K562 (cell line): ENCODE results near the gene ASCC2. TPM values are rescaled to one million over a fixed set of nuclear protein-coding genes. Genes with fewer than 3 reads are reported as not detected.
"Not testable (repeated sequence)": the region's sequence is repeated elsewhere in the genome, so short reads cannot be mapped to it uniquely, and the experiment has no call there.

Experiments used
- ATAC-seq: fragments of 200-7000 bp; cut with Tn5 transposase; 3 replicates; pipeline ENCODE4 v1.9.1; 2020; ENCODE audit warnings: moderate library complexity
- BruUV-seq: library from RNA; stranded (reverse); fragments of 400-500 nt; replicated peaks from 2 replicates; lab custom pipeline; 2021; lab: Mats Ljungman, UMichigan
- CTCF ChIA-PET: fragments of 300-600 bp; formaldehyde crosslinking; extraction: SDS; loops from one replicate; lab custom pipeline; 2021; ENCODE audit warnings: low intra/inter-chr PET ratio; lab: Yijun Ruan, JAX
- POLR2A ChIA-PET: fragments of 300-600, 350-650 bp; sonication (Branson Sonifier 250); formaldehyde crosslinking; extraction: SDS; loops from one replicate; lab custom pipeline; 2021; ENCODE audit warnings: antibody characterized with exemption, inconsistent platforms; lab: Yijun Ruan, JAX
- DNase-seq, 4 experiments: peaks; one replicate each; pipeline versions ENCODE4 v3.0.0 to v3.0.0-alpha.2; 2011 to 2018; ENCODE audit warnings: low spot score in 3 of 4, mixed read lengths in 3 of 4; ENCODE audit errors: extremely low read depth in 1 of 4
- FAIRE-seq: peaks from 2 replicates; lab custom pipeline; 2011; peaks lifted over from hg19 to GRCh38; lab: Jason Lieb, UNC
- H2AFZ ChIP-seq: 2 replicates; pipeline ENCODE4 v1.6.0; 2011; ENCODE audit warnings: low read depth, low read length, control low read depth, inconsistent platforms
- H3K27ac ChIP-seq: fragments of 200-600 bp; 3 replicates; pipeline ENCODE4 v1.8.0; 2011; ENCODE audit warnings: low read depth, mild to moderate bottlenecking, control low read depth, inconsistent platforms, low read length, moderate library complexity, mixed read lengths; ENCODE audit errors: extremely low read depth
- H3K27me3 ChIP-seq, 2 experiments: fragments of 300-600 bp in 1 of 2; 2 replicates in 1 of 2; 3 replicates in 1 of 2; pipeline versions ENCODE4 v1.6.0 to v1.8.0; 2011; ENCODE audit warnings: inconsistent platforms in 2 of 2, low read length in 2 of 2, mild to moderate bottlenecking in 1 of 2, mixed read lengths in 1 of 2, moderate library complexity in 1 of 2; ENCODE audit not compliant: control insufficient read depth in 2 of 2, insufficient read depth in 2 of 2
- H3K36me3 ChIP-seq: fragments of 300-600 bp; 3 replicates; pipeline ENCODE4 v1.8.0; 2011; ENCODE audit warnings: mild to moderate bottlenecking, low read length, inconsistent platforms; ENCODE audit not compliant: control insufficient read depth, insufficient read depth
- H3K4me1 ChIP-seq, 2 experiments: fragments of 200-600 bp in 1 of 2; replicated peaks in 1 of 2; 2 replicates in 1 of 2; 3 replicates in 1 of 2; pipeline versions ENCODE4 v1.5.1 to v1.8.0; 2011; ENCODE audit warnings: inconsistent platforms in 2 of 2, low read length in 2 of 2, mild to moderate bottlenecking in 1 of 2, mixed read lengths in 1 of 2, moderate library complexity in 1 of 2; ENCODE audit not compliant: control insufficient read depth in 2 of 2, insufficient read depth in 2 of 2
- H3K4me2 ChIP-seq: 2 replicates; pipeline ENCODE4 v1.6.1; 2011; ENCODE audit warnings: low read length, control low read depth, inconsistent platforms, mixed read lengths; ENCODE audit not compliant: insufficient read depth
- H3K4me3 ChIP-seq: fragments of 200-600 bp; sonication (generic), shearing (Covaris generic); 2 replicates; pipeline ENCODE4 v1.5.1; 2016; ENCODE audit warnings: control low read depth, inconsistent platforms
- H3K79me2 ChIP-seq: fragments of 200-600 bp; 3 replicates; pipeline ENCODE4 v1.8.0; 2011; ENCODE audit warnings: low read length, inconsistent platforms; ENCODE audit not compliant: control insufficient read depth, insufficient read depth
- H3K9ac ChIP-seq, 2 experiments: 2 replicates each; pipeline versions ENCODE4 v1.6.0 to v1.6.1; 2011; ENCODE audit warnings: low read depth in 2 of 2, low read length in 2 of 2, control low read depth in 1 of 2, inconsistent platforms in 1 of 2, mild to moderate bottlenecking in 1 of 2, mixed read lengths in 1 of 2; ENCODE audit not compliant: insufficient read depth in 1 of 2
- H3K9me1 ChIP-seq: one replicate; pipeline ENCODE4 v1.6.0; 2011; ENCODE audit warnings: inconsistent platforms, mild to moderate bottlenecking, low read length, moderate library complexity; ENCODE audit not compliant: control insufficient read depth, insufficient read depth
- H3K9me3 ChIP-seq: replicated peaks from 2 replicates; pipeline ENCODE4 v1.5.1; 2011; ENCODE audit warnings: low read depth, low read length, inconsistent platforms; ENCODE audit not compliant: control insufficient read depth, insufficient read depth
- H4K20me1 ChIP-seq: replicated peaks from 2 replicates; pipeline ENCODE4 v1.6.1; 2011; ENCODE audit warnings: low read length, inconsistent platforms, mixed read lengths; ENCODE audit not compliant: control insufficient read depth, insufficient read depth
- CC2D1A ChIP-seq: fragments of 450-650 bp; IDR thresholded peaks from 2 replicates; pipeline ENCODE4 v1.6.1; 2017; ENCODE audit warnings: mild to moderate bottlenecking
- PRPF4 ChIP-seq: fragments of 200-400 bp; formaldehyde crosslinking; IDR thresholded peaks from one replicate; pipeline ENCODE4 v1.6.1; 2017; ENCODE audit warnings: low read length, low read depth, mild to moderate bottlenecking; ENCODE audit not compliant: insufficient read depth, poor library complexity, severe bottlenecking
- TGIF2 ChIP-seq: sonication (generic); formaldehyde crosslinking; IDR thresholded peaks from 2 replicates; pipeline ENCODE4 v1.8.1; 2022; ENCODE audit warnings: mild to moderate bottlenecking, missing genetic modification reagents, moderate library complexity
- TRIM24 ChIP-seq, 2 experiments: fragments of 450-650 bp; IDR thresholded peaks; 2 replicates each; pipeline ENCODE4 v1.6.1; 2016
- WGBS: fragments of 100-300 bp; shearing (Covaris generic); methylation state at CpG from one replicate; pipeline ENCODE4 v1.1.6; 2016; ENCODE audit warnings: low coverage, mixed read lengths; ENCODE audit not compliant: insufficient coverage; ENCODE audit errors: missing lambda C conversion rate; 5-methylcytosine and 5-hydroxymethylcytosine counted together
- in situ Hi-C: fragments of 300-500 bp; cut with MboI; formaldehyde crosslinking; loops from 4 replicates; pipeline ENCODE4 v1.15.0; 2018; ENCODE audit warnings: inconsistent platforms, mixed read lengths
- intact Hi-C: fragments of 100-400 bp; cut with micrococcal nuclease; formaldehyde crosslinking; loops from 2 replicates; pipeline ENCODE4 v1.14.2; 2022
- polyA plus RNA-seq, 8 experiments: library from polyadenylated mRNA; depleted of rRNA in 4 of 8; stranded (reverse) in 5 of 8; unstranded in 3 of 8; fragments of >200 nt; fragmentation: Nextera tagmentation in 2 of 8; fragmentation: Illumina TruSeq in 1 of 8; extraction: Ambion mirVana in 2 of 8; extraction: Trizol in 1 of 8; gene quantifications; 2 replicates each; pipeline versions ENCODE4 v1.2.1 to v1.2.3, GENCODE V29; 2011 to 2014; ENCODE audit warnings: inconsistent platforms in 1 of 8, missing spikeins in 1 of 8
- total RNA-seq, 7 experiments: library from RNA; depleted of rRNA in 6 of 7; stranded (reverse); fragments of >200 nt in 6 of 7; fragmentation: Illumina TruSeq in 2 of 7; extraction: Trizol in 2 of 7; gene quantifications; 2 replicates each; pipeline versions ENCODE4 v1.2.1 to v1.2.3, GENCODE V29; 2011 to 2021; ENCODE audit warnings: low replicate concordance in 1 of 7

Gene ASCC2
- total and polyA plus RNA-seq, 9 of the 15 experiments (the other 6 are each of a cell fraction or from before 2014, with no cell fraction given) = 4.0 to 46.7 (median 26.8) TPM

DNA sequence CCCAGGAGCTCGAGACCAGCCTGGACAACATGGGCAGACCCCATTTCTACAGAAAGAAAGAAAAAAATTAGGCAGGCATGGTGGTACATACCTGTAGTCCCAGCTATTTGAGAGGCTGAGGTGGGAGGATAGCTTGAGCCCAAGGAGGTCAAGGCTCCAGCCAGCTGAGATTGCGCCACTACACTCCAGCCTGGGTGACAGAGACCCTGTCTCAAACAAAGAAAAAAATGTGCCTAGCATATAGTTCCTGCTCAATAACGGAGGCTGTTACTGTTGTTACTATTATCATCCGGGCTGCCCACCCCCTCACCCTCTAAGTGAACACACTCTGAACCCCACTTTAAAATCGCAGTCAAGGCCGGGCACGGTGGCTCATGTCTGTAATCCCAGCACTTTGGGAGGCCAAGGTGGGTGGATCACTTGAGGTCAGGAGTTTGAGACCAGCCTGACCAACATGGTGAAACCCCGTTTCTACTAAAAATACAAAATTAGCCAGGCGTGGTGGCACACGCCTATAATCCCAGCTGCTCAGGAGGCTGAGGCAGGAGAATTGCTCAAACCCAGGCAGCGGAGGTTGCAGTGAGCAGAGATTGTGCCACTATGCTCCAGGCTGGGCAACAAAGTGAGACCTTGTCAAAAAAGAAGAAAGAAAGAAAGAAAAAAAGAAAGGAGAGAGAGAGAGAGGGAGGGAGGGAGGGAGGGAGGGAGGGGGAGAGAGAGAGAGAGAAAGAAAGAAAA lies 83.2 kb downstream of the ASCC2 start:
- in situ Hi-C loops, ATAC-seq: not testable (repeated sequence)

DNA sequence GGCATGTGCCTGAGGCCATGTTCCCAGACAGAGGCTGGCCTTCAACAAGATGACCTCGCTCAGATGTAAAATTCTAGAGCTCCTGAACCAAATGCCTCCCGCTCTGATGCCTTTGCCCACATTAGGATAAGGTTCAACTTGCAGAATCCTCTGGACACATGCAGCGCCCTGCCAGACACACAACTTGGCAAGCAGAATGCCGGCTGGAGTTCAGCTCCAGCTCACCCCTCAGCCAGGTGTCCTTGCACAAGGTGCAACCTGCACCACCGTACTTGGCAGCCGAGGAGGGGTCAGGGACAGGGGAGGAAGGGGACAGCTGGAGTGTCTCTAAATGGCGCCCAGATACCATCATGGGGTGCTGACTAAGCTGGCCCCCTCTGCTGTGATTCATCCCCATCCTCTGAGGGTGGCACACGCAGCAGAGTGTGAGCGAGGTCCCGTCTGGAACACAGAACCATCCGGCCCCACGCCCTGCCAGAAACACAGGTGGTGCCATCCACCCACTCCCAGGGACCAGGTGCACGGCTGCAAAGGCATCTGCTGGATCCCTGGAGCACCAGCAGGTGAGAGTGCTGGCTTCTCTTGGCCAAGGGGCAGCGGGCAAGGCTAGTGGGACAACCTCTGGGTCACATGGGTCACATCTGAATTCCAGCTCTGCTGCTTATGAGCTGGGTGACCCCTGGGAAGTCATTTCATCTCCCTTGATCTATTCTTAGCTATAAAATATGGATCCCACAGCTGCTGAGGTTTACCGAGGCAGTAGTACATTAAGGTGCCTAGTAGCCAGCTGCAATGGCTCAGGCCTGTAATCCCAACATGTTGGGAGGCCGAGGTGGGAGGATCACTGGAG lies 84.0 kb downstream of the ASCC2 start:
- TF ChIP-seq PRPF4 (no peak), TGIF2 (CRISPR knock-in tag) (no peak), TRIM24 (IDR thresholded peaks at IDR 0.05) (no peak), CC2D1A (no peak)
- TF ChIP-seq, all 486 proteins: peak for 0
- Histone ChIP-seq H3K36me3 (no peaks in the 10 kb centered on the region), H3K27ac (no peak overlapping the region), H3K4me2 (no peak overlapping the region), H3K9me3 (no peaks in the 10 kb centered on the region), H3K9ac (no peak overlapping the region), H3K79me2 (no peaks in the 10 kb centered on the region), H3K4me3 (no peak overlapping the region), H3K9me1 (no peaks in the 10 kb centered on the region), H4K20me1 (no peaks in the 10 kb centered on the region), H2AFZ (no peak overlapping the region), H3K4me1 (peaks cover 0 to 5% of the 10 kb centered on the region in 2 experiments; a peak in 3 of 5 replicates), H3K27me3 (no peaks in the 10 kb centered on the region)
- ChIA-PET POLR2A (interaction anchor here (0.6 to 1.3 kb wide), 3 partner anchors 12 to 365 kb away, joined by 3 to 6 read pairs (median 4); partner anchors contain the start of gene ZMAT5), CTCF (no interaction called here)
- no peak for ATAC-seq
- BruUV-seq = no TSS peak
- DNase-seq = no peak
- intact Hi-C loops = no loop called here
- no peak for FAIRE-seq
- in situ Hi-C loops = no loop called here
- 57% methylated on average over 13 of the region's 16 CpGs for WGBS

More for the DNA sequence above, 83.2 kb downstream of the ASCC2 start:
- H4K20me1 ChIP-seq, H3K79me2 ChIP-seq, H3K27ac ChIP-seq, CTCF ChIA-PET, H2AFZ ChIP-seq, H3K4me1 ChIP-seq, FAIRE-seq, intact Hi-C loops, H3K36me3 ChIP-seq, H3K4me2 ChIP-seq, DNase-seq, H3K4me3 ChIP-seq, BruUV-seq, H3K27me3 ChIP-seq, H3K9me3 ChIP-seq, H3K9me1 ChIP-seq, H3K9ac ChIP-seq: not testable (repeated sequence)
- 53% methylated on average over 7 of the region's 11 CpGs for WGBS
- POLR2A ChIA-PET = interaction anchor here (0.6 to 1.3 kb wide), 3 partner anchors 12 to 366 kb away, joined by 3 to 6 read pairs (median 4); partner anchors contain the start of gene ZMAT5
